Left lobe of liver (tissue), 2 donors: ENCODE results near the gene SLCO2B1. TPM values are rescaled to one million over a fixed set of nuclear protein-coding genes. Genes with fewer than 3 reads are reported as not detected.
A peak's percentile ranks its signal among the peaks of the same experiment; 100 is the strongest.

Experiments
- ATAC-seq: fragments of 200-7000 bp; cut with Tn5 transposase; one replicate; pipeline ENCODE4 v1.9.1; 2020; ENCODE audit warnings: mild to moderate bottlenecking, moderate library complexity
- DNase-seq: peaks from one replicate; pipeline ENCODE4 v3.0.0-alpha.2; 2020; ENCODE audit warnings: low spot score
- total RNA-seq: library from RNA; stranded (reverse); gene quantifications from one replicate; pipeline ENCODE4 v1.2.1, GENCODE V29; 2021
- donor health status: DM: no; HTN: no; CAD: no; lungs with moderate emphysema.
- donor health status: DM: no; HTN: yes; CAD: no.

Gene SLCO2B1
- total RNA-seq, 1 donor from 2014 or later, result 327 TPM

GRCh38 chr11:75160880-75161279 lies 10.0 kb downstream of the SLCO2B1 start:
- ATAC-seq (no peak), DNase-seq (no peak)

GRCh38 chr11:75161506-75162095 lies 10.7 kb downstream of the SLCO2B1 start:
- no peak for DNase-seq
- no peak for ATAC-seq

GRCh38 chr11:75162954-75163353 lies 12.0 kb downstream of the SLCO2B1 start:
- peak; percentile 79 for DNase-seq
- ATAC-seq, result peak; percentile 3

GRCh38 chr11:75163921-75164849 lies 13.3 kb downstream of the SLCO2B1 start:
- peak; percentile 83 for DNase-seq
- peak; percentile 55 for ATAC-seq

- DNase-seq (no peak), ATAC-seq (no peak)
These were observed 14.8 kb downstream of the SLCO2B1 start for GRCh38 chr11:75165721-75166120.

- ATAC-seq, result no peak
- no peak for DNase-seq
These were observed 15.9 kb downstream of the SLCO2B1 start for GRCh38 chr11:75166791-75167190.

GRCh38 chr11:75167617-75168016 lies 16.7 kb downstream of the SLCO2B1 start:
- DNase-seq, result no peak

GRCh38 chr11:75169101-75169885 lies 18.4 kb downstream of the SLCO2B1 start:
- DNase-seq (no peak), ATAC-seq (no peak)

More at GRCh38 chr11:75167617-75168016, 16.7 kb downstream of the SLCO2B1 start:
- ATAC-seq, result no peak

- no peak for ATAC-seq
- DNase-seq, result no peak
These were observed 19.8 kb downstream of the SLCO2B1 start for GRCh38 chr11:75170516-75171201.

- DNase-seq (no peak), ATAC-seq (no peak)
These were observed 22.4 kb downstream of the SLCO2B1 start for GRCh38 chr11:75173336-75173735.

GRCh38 chr11:75174781-75175370 lies 24.0 kb downstream of the SLCO2B1 start:
- peak; percentile 8 for ATAC-seq
- DNase-seq, result no peak

- no peak for DNase-seq
These were observed 31.8 kb downstream of the SLCO2B1 start for GRCh38 chr11:75182664-75183063.

GRCh38 chr11:75184051-75184450 lies 33.1 kb downstream of the SLCO2B1 start:
- ATAC-seq (no peak), DNase-seq (no peak)

More at GRCh38 chr11:75182664-75183063, 31.8 kb downstream of the SLCO2B1 start:
- ATAC-seq, result peak; percentile 33

- ATAC-seq (no peak), DNase-seq (no peak)
These were observed 34.0 kb downstream of the SLCO2B1 start for GRCh38 chr11:75184757-75185425.

GRCh38 chr11:75185866-75186265 lies 35.0 kb downstream of the SLCO2B1 start:
- DNase-seq (no peak), ATAC-seq (no peak)

- DNase-seq, result no peak
- ATAC-seq, result no peak
These were observed 36.1 kb downstream of the SLCO2B1 start for GRCh38 chr11:75186999-75187398.

GRCh38 chr11:75188671-75189070 lies 37.8 kb downstream of the SLCO2B1 start:
- peak; percentile 31 for ATAC-seq
- no peak for DNase-seq

GRCh38 chr11:75189108-75189507 lies 38.2 kb downstream of the SLCO2B1 start:
- no peak for DNase-seq
- peak; percentile 4 for ATAC-seq

- DNase-seq (no peak), ATAC-seq (no peak)
These were observed 39.0 kb downstream of the SLCO2B1 start for GRCh38 chr11:75189911-75190310.
